Liver (tissue), 9 donors: ENCODE measurements around the gene ACVR2A. TPM values are rescaled to one million over a fixed set of nuclear protein-coding genes. Genes with fewer than 3 reads are reported as not detected.

Experiments
- DNase-seq: peaks from one replicate; pipeline ENCODE4 v3.0.0-alpha.2; 2017; ENCODE audit warnings: low spot score
- H3K27ac ChIP-seq, 2 donors: one replicate each; pipeline ENCODE4 v1.7.0; 2013; ENCODE audit warnings: inconsistent platforms in 2 of 2, low read length in 2 of 2, control low read depth in 1 of 2, low read depth in 1 of 2, mild to moderate bottlenecking in 1 of 2
- H3K27me3 ChIP-seq, 4 donors: one replicate each; pipeline versions ENCODE4 v1.6.1 to v1.7.0; 2013; ENCODE audit warnings: low read length in 3 of 4, inconsistent platforms in 1 of 4, mild to moderate bottlenecking in 1 of 4, moderate library complexity in 1 of 4; ENCODE audit not compliant: control insufficient read depth in 4 of 4, insufficient read depth in 4 of 4
- H3K36me3 ChIP-seq, 4 donors: one replicate each; pipeline versions ENCODE4 v1.6.1 to v1.7.0; 2013; ENCODE audit warnings: low read length in 3 of 4, mild to moderate bottlenecking in 3 of 4, low read depth in 1 of 4, moderate library complexity in 1 of 4; ENCODE audit not compliant: control insufficient read depth in 4 of 4, insufficient read depth in 3 of 4
- H3K4me1 ChIP-seq, 4 donors: one replicate each; pipeline versions ENCODE4 v1.6.1 to v1.7.0; 2013; ENCODE audit warnings: low read length in 3 of 4, mild to moderate bottlenecking in 3 of 4, moderate library complexity in 1 of 4; ENCODE audit not compliant: control insufficient read depth in 4 of 4, insufficient read depth in 4 of 4
- H3K4me3 ChIP-seq, 3 donors: one replicate each; pipeline versions ENCODE4 v1.6.1 to v1.7.0; 2013; ENCODE audit warnings: low read length in 3 of 3, control low read depth in 1 of 3, low read depth in 1 of 3, mild to moderate bottlenecking in 1 of 3
- H3K9ac ChIP-seq, 2 donors: one replicate each; pipeline ENCODE4 v1.7.0; 2013; ENCODE audit warnings: low read length in 2 of 2, mild to moderate bottlenecking in 2 of 2, moderate library complexity in 2 of 2, control low read depth in 1 of 2, low read depth in 1 of 2
- H3K9me3 ChIP-seq, 4 donors: one replicate each; pipeline versions ENCODE4 v1.6.1 to v1.7.0; 2013; ENCODE audit warnings: low read length in 3 of 4; ENCODE audit not compliant: control insufficient read depth in 4 of 4
- ATF3 ChIP-seq: IDR thresholded peaks from 2 replicates; pipeline ENCODE4 v1.6.1; 2016; ENCODE audit warnings: antibody characterized with exemption
- EGR1 ChIP-seq, 2 donors: IDR thresholded peaks; 2 replicates each; pipeline ENCODE4 v1.6.1; 2016 to 2018; ENCODE audit warnings: antibody characterized with exemption in 2 of 2, low read depth in 2 of 2
- FOXA1 ChIP-seq: IDR thresholded peaks from 2 replicates; pipeline ENCODE4 v1.6.1; 2016; ENCODE audit warnings: antibody characterized with exemption
- FOXA2 ChIP-seq: IDR thresholded peaks from 2 replicates; pipeline ENCODE4 v1.6.1; 2016; ENCODE audit warnings: antibody characterized with exemption
- GABPA ChIP-seq, 2 donors: IDR thresholded peaks in 1 of 2; conservative IDR thresholded peaks in 1 of 2; 2 replicates each; pipeline ENCODE4 v1.6.1; 2016; ENCODE audit warnings: antibody characterized with exemption in 2 of 2, mild to moderate bottlenecking in 1 of 2, moderate library complexity in 1 of 2
- HNF4A ChIP-seq, 2 donors: conservative IDR thresholded peaks; 2 replicates each; pipeline ENCODE4 v1.6.1; 2016; ENCODE audit warnings: antibody characterized with exemption in 2 of 2, mild to moderate bottlenecking in 2 of 2
- HNF4G ChIP-seq: IDR thresholded peaks from 2 replicates; pipeline ENCODE4 v1.6.1; 2016; ENCODE audit warnings: antibody characterized with exemption
- JUND ChIP-seq, 2 donors: IDR thresholded peaks; 2 replicates each; pipeline ENCODE4 v1.6.1; 2016; ENCODE audit warnings: antibody characterized with exemption in 2 of 2
- MAX ChIP-seq: IDR thresholded peaks from 2 replicates; pipeline ENCODE4 v1.6.1; 2016; ENCODE audit warnings: antibody characterized with exemption
- NR2F2 ChIP-seq: IDR thresholded peaks from 2 replicates; pipeline ENCODE4 v1.6.1; 2016; ENCODE audit warnings: antibody characterized with exemption
- RAD21 ChIP-seq, 2 donors: IDR thresholded peaks; 2 replicates each; pipeline ENCODE4 v1.6.1; 2016; ENCODE audit warnings: antibody characterized with exemption in 2 of 2, mild to moderate bottlenecking in 2 of 2
- RXRA ChIP-seq, 2 donors: IDR thresholded peaks; 2 replicates each; pipeline ENCODE4 v1.6.1; 2017 to 2018; ENCODE audit warnings: antibody characterized with exemption in 2 of 2, mild to moderate bottlenecking in 1 of 2
- SP1 ChIP-seq: IDR thresholded peaks from 2 replicates; pipeline ENCODE4 v1.6.1; 2018; ENCODE audit warnings: antibody characterized with exemption, mild to moderate bottlenecking
- TAF1 ChIP-seq: conservative IDR thresholded peaks from 2 replicates; pipeline ENCODE4 v1.6.1; 2016; ENCODE audit warnings: antibody characterized with exemption, mild to moderate bottlenecking
- YY1 ChIP-seq: IDR thresholded peaks from 2 replicates; pipeline ENCODE4 v1.6.1; 2016; ENCODE audit warnings: antibody characterized with exemption, mild to moderate bottlenecking
- ZBTB33 ChIP-seq: IDR thresholded peaks from 2 replicates; pipeline ENCODE4 v1.6.1; 2016; ENCODE audit warnings: antibody characterized with exemption
- WGBS: extraction: QIAGEN DNeasy Blood & Tissue Kit; methylation state at CpG from one replicate; pipeline ENCODE4 v1.1.7; 2013; 5-methylcytosine and 5-hydroxymethylcytosine counted together
- polyA plus RNA-seq, 2 donors: library from polyadenylated mRNA; stranded (reverse) in 1 of 2; unstranded in 1 of 2; fragments of 200-250 nt in 1 of 2; fragments of >200 nt in 1 of 2; fragmentation: Nextera tagmentation in 1 of 2; extraction: Ambion mirVana in 1 of 2; gene quantifications; one replicate each; pipeline versions ENCODE4 v1.2.1 to v1.2.3, GENCODE V29; 2013 to 2015
- total RNA-seq, 2 donors: library from RNA; depleted of rRNA; stranded (reverse); fragments of >200 nt; gene quantifications; one replicate each; pipeline ENCODE4 v1.2.3, GENCODE V29; 2014
- TF ChIP-seq, protein P1 (sequence below): fragments of 150-350 bp; IDR thresholded peaks from 2 replicates; pipeline ENCODE4 v1.5.1; 2017; ENCODE audit warnings: improper control_type of control experiment, low read depth, low read length; ENCODE audit not compliant: missing input control
- TF ChIP-seq, protein P2 (sequence below): IDR thresholded peaks from 2 replicates; pipeline ENCODE4 v1.6.1; 2016; ENCODE audit warnings: antibody characterized with exemption, mild to moderate bottlenecking
- donor health status: healthy.
- donor health status: healthy.
- donor health status: healthy.
- donor health status: healthy.
- donor health status: healthy.

The ACVR2A gene
- total and polyA plus RNA-seq, 4 donors = 2.2 to 9.5 (median 6.3) TPM

DNA sequence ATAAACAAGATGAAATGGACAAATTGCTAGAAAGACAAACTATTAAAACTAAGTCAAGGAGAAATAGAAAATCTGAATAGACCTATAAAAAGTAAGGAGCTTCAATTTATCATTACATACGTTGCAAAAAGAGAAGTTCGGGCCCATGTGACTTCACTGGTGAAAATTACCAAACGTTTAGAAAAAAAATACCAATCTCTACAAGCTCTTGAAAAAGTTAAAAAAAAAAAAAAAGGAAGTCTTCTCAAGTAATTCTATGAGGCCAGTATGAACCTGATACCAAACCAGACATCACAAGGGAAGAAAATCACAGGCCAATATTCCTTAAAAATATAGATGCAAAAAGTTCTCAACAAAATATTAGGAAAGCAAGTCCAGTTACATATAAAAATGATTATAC, 20.2 kb upstream of the ACVR2A start:
- no peak for DNase-seq
- TF ChIP-seq GABPA (IDR thresholded peaks at IDR 0.05 in 1 of 2, conservative IDR thresholded peaks at IDR 0.05 in 1 of 2) (no peak), RXRA (IDR thresholded peaks at IDR 0.05) (no peak), ATF3 (no peak), MAX (no peak), SP1 (no peak), JUND (IDR thresholded peaks at IDR 0.05) (no peak), ZBTB33 (no peak), HNF4G (no peak), NR2F2 (no peak), FOXA2 (no peak), FOXA1 (no peak), YY1 (no peak), TAF1 (no peak), HNF4A (conservative IDR thresholded peaks at IDR 0.05) (no peak), RAD21 (IDR thresholded peaks at IDR 0.05) (no peak), EGR1 (IDR thresholded peaks at IDR 0.05; ENCODE audit: low read depth in 2 of 2) (no peak)
- TF ChIP-seq, protein P1, sequence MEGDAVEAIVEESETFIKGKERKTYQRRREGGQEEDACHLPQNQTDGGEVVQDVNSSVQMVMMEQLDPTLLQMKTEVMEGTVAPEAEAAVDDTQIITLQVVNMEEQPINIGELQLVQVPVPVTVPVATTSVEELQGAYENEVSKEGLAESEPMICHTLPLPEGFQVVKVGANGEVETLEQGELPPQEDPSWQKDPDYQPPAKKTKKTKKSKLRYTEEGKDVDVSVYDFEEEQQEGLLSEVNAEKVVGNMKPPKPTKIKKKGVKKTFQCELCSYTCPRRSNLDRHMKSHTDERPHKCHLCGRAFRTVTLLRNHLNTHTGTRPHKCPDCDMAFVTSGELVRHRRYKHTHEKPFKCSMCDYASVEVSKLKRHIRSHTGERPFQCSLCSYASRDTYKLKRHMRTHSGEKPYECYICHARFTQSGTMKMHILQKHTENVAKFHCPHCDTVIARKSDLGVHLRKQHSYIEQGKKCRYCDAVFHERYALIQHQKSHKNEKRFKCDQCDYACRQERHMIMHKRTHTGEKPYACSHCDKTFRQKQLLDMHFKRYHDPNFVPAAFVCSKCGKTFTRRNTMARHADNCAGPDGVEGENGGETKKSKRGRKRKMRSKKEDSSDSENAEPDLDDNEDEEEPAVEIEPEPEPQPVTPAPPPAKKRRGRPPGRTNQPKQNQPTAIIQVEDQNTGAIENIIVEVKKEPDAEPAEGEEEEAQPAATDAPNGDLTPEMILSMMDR = no peak
- TF ChIP-seq, protein P2, sequence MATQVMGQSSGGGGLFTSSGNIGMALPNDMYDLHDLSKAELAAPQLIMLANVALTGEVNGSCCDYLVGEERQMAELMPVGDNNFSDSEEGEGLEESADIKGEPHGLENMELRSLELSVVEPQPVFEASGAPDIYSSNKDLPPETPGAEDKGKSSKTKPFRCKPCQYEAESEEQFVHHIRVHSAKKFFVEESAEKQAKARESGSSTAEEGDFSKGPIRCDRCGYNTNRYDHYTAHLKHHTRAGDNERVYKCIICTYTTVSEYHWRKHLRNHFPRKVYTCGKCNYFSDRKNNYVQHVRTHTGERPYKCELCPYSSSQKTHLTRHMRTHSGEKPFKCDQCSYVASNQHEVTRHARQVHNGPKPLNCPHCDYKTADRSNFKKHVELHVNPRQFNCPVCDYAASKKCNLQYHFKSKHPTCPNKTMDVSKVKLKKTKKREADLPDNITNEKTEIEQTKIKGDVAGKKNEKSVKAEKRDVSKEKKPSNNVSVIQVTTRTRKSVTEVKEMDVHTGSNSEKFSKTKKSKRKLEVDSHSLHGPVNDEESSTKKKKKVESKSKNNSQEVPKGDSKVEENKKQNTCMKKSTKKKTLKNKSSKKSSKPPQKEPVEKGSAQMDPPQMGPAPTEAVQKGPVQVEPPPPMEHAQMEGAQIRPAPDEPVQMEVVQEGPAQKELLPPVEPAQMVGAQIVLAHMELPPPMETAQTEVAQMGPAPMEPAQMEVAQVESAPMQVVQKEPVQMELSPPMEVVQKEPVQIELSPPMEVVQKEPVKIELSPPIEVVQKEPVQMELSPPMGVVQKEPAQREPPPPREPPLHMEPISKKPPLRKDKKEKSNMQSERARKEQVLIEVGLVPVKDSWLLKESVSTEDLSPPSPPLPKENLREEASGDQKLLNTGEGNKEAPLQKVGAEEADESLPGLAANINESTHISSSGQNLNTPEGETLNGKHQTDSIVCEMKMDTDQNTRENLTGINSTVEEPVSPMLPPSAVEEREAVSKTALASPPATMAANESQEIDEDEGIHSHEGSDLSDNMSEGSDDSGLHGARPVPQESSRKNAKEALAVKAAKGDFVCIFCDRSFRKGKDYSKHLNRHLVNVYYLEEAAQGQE = no peak
- WGBS = 62% methylated on average over 3 of the region's 3 CpGs
- no peaks in the 10 kb centered on the region for H3K36me3 ChIP-seq
- no peaks in the 10 kb centered on the region for H3K4me1 ChIP-seq
- H3K4me3 ChIP-seq = no peak overlapping the region
- no peak overlapping the region for H3K27ac ChIP-seq
- no peak overlapping the region for H3K9ac ChIP-seq
- peaks cover 0 to 2% (median 0%) of the 10 kb centered on the region in 4 donors for H3K27me3 ChIP-seq
- H3K9me3 ChIP-seq = no peaks in the 10 kb centered on the region
